ENCODE data around the gene SSPN. TPM values are rescaled to one million over a fixed set of nuclear protein-coding genes. Genes with fewer than 3 reads are reported as not detected.

SSPN gene
- total RNA-seq, 4 donors from 2014 or later: 35.9 to 65.4 (median 53.3) TPM

DNA sequence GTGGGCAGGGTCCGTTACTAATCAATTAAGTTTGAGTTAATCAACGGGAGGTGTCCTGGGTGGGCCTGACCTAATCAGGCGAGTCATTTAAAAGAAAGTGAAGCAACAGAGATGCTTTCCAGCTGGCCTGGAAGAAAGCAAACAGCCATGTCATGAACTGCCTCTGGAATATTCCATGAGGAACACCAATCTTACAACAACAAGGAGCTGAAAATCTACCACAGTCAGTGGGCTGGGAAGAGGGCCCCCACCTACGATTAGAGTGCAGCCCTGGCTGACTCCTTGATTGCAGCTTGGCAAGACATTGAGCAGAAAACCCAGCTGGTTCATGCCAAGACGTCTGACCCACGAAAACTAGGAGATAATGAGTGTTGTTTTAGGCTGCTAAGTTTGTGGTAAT lies 56.2 kb downstream of the SSPN start:
- H3K27ac ChIP-seq: peak overlapping the region in 1 of 4 donors; percentile 33
- WGBS, 2 donors (ENCODE audit: low coverage in 1 of 2): 43 to 55% methylated on average over 2 to 6 of the region's 6 CpGs

DNA sequence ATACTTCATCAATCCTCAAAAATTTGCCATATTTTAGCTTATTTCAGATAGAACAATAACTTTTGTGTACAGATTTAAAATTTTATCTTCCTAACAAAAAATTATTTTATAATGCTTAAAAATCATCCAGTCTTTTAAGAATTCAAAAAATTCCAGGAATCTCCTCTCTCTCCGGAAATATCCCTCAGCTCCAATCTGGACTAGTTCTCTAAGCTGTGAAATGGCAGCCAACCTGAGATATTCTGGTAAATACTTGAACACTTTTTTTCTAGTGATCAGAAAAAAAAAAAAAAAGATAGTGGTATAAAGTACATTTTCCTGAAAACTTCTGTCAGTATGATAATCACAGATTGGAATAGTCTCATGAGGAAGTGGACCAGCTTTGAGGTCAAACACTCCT lies 57.6 kb downstream of the SSPN start:
- 45 to 71% methylated on average over 1 of the region's 1 CpG for WGBS, 2 donors (ENCODE audit: low coverage in 1 of 2)
- TF ChIP-seq, protein P1, sequence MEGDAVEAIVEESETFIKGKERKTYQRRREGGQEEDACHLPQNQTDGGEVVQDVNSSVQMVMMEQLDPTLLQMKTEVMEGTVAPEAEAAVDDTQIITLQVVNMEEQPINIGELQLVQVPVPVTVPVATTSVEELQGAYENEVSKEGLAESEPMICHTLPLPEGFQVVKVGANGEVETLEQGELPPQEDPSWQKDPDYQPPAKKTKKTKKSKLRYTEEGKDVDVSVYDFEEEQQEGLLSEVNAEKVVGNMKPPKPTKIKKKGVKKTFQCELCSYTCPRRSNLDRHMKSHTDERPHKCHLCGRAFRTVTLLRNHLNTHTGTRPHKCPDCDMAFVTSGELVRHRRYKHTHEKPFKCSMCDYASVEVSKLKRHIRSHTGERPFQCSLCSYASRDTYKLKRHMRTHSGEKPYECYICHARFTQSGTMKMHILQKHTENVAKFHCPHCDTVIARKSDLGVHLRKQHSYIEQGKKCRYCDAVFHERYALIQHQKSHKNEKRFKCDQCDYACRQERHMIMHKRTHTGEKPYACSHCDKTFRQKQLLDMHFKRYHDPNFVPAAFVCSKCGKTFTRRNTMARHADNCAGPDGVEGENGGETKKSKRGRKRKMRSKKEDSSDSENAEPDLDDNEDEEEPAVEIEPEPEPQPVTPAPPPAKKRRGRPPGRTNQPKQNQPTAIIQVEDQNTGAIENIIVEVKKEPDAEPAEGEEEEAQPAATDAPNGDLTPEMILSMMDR (IDR thresholded peaks at IDR 0.05): no peak
- TF ChIP-seq POLR2AphosphoS5 (IDR thresholded peaks at IDR 0.05) (no peak), EP300 (IDR thresholded peaks at IDR 0.05) (no peak), POLR2A (IDR thresholded peaks at IDR 0.05) (no peak)
- Histone ChIP-seq H3K27me3 (no peaks in the 10 kb centered on the region), H3K4me3 (no peak overlapping the region), H3K27ac (no peak overlapping the region), H3K4me1 (no peaks in the 10 kb centered on the region), H3K9me3 (peaks cover 0 to 6% (median 0%) of the 10 kb centered on the region in 3 donors), H3K36me3 (no peaks in the 10 kb centered on the region)
- no peak for ATAC-seq

More for the DNA sequence above, 56.2 kb downstream of the SSPN start:
- peak; percentile 73 for ATAC-seq
- no peaks in the 10 kb centered on the region for H3K27me3 ChIP-seq
- no peaks in the 10 kb centered on the region for H3K4me1 ChIP-seq
- TF ChIP-seq POLR2AphosphoS5 (IDR thresholded peaks at IDR 0.05) (no peak), POLR2A (IDR thresholded peaks at IDR 0.05) (no peak), EP300 (IDR thresholded peaks at IDR 0.05) (no peak)
- TF ChIP-seq, protein P1 (IDR thresholded peaks at IDR 0.05): no peak
- H3K4me3 ChIP-seq: no peak overlapping the region
- H3K9me3 ChIP-seq: peaks cover 0 to 6% (median 0%) of the 10 kb centered on the region in 3 donors
- no peaks in the 10 kb centered on the region for H3K36me3 ChIP-seq

DNA sequence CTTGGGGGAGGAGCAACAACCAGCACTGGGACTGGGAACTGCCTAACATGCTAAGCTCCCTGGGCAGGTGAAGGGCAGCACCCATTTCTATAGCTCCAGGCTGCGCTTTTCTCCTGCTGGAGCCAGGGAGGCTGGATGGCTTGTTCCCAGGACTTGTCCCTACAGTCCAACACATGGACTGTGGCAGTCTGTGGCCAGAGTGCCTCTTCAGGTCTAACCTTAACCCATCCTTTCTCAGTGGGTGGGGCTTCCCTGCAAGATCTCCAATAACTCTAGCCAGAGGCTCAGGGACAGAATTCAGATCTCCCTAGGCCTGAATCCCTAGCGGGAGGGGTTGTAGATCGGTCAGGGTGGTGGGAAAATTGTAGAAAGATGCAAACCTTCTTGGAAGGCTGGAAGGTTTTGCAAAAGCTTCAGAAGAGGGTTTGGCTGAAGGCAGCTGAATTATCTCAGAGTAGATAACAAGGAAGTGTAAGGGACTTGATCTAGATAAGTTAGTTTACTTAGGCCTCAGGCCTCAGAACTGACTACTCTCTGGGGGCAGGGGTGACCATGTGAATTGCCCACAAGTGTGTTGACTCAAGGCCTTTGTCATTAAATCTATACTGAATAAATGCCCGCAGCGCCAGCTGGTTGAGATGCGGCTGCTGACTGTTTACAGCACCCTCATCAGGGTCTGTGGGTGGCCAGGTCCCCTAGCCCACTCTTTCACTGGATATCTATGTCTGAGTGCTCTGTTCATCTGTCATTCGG lies 60.7 kb downstream of the SSPN start:
- Histone ChIP-seq H3K9me3 (no peaks in the 10 kb centered on the region), H3K36me3 (no peaks in the 10 kb centered on the region), H3K27me3 (no peaks in the 10 kb centered on the region), H3K27ac (no peak overlapping the region), H3K4me1 (no peaks in the 10 kb centered on the region), H3K4me3 (no peak overlapping the region)
- WGBS, 2 donors (ENCODE audit: low coverage in 1 of 2): 86% methylated on average over 3 of the region's 7 CpGs; no CpG with 5 or more reads in 1 of the 2 donors
- ATAC-seq: no peak
- TF ChIP-seq POLR2AphosphoS5 (IDR thresholded peaks at IDR 0.05) (no peak), POLR2A (IDR thresholded peaks at IDR 0.05) (no peak), EP300 (IDR thresholded peaks at IDR 0.05) (no peak)
- TF ChIP-seq, protein P1 (IDR thresholded peaks at IDR 0.05): no peak

DNA sequence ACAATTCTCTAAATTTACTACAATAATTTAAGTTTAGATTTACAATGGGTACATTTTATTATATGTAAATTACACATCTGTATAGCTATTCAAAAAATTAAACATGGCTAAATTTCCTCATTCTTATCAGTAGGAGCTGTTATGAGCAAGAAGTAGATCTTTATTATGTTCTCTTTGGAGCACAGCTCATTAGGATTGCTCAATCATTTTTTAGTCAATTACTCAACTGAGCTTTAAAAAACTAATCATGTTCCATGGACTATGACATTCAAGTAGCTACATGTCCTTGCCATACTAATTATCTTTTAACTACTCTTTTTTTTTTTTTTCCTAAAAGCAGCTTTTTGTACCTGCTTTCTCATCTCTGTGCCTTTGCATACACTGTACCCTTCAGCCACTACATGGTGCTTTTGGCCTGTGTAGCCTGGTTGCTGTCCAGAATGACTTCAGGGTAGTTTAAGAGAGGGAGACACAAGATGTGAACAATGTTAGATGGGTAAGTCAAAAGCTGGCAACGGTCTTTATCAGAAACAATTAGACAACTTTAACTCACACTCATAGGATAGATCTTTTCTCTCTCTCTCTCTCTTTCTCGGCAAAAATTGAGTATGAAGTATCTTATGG lies 69.0 kb downstream of the SSPN start:
- WGBS, 2 donors (ENCODE audit: low coverage in 1 of 2): 81 to 86% methylated on average over 2 of the region's 2 CpGs
- no peak overlapping the region for H3K4me3 ChIP-seq
- peaks cover 0 to 6% (median 0%) of the 10 kb centered on the region in 3 donors for H3K9me3 ChIP-seq
- H3K36me3 ChIP-seq: no peaks in the 10 kb centered on the region
- TF ChIP-seq EP300 (IDR thresholded peaks at IDR 0.05) (no peak), POLR2AphosphoS5 (IDR thresholded peaks at IDR 0.05) (no peak), POLR2A (IDR thresholded peaks at IDR 0.05) (no peak)
- TF ChIP-seq, protein P1 (IDR thresholded peaks at IDR 0.05): no peak
- no peaks in the 10 kb centered on the region for H3K27me3 ChIP-seq
- peaks cover 0 to under 1% (median 0%) of the 10 kb centered on the region in 3 donors for H3K4me1 ChIP-seq
- H3K27ac ChIP-seq: no peak overlapping the region
- ATAC-seq: peak; percentile 39
